ENCODE results near the gene PXDN.
"Not testable (repeated sequence)": the region's sequence is repeated elsewhere in the genome, so short reads cannot be mapped to it uniquely, and the experiment has no call there.

PXDN gene

DNA sequence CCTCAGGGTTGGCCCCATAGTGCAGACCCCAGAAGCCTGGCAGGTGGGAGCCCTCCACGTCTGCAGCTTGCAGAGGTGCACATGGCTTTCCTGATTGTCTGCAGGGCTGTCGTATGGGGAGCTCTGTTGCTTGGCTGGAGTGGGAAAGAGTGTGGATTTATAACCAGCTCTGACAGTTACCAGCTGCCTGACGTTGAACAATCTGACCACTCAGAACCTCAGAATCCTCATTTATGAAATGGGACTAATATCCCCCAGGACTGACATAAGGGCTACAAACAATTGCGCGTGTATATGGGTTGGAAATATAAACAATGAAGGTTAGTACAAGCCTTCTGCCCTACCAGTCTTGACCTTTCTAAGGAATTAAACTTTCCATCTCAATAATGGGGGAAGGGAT is 13.9 kb upstream of the PXDN start:
- H3K4me3 ChIP-seq (ENCODE audit: control insufficient read depth, low read depth, low read length), result no peak overlapping the region
- no peak for DNase-seq (ENCODE audit: low read depth)
- TF ChIP-seq, protein P1, sequence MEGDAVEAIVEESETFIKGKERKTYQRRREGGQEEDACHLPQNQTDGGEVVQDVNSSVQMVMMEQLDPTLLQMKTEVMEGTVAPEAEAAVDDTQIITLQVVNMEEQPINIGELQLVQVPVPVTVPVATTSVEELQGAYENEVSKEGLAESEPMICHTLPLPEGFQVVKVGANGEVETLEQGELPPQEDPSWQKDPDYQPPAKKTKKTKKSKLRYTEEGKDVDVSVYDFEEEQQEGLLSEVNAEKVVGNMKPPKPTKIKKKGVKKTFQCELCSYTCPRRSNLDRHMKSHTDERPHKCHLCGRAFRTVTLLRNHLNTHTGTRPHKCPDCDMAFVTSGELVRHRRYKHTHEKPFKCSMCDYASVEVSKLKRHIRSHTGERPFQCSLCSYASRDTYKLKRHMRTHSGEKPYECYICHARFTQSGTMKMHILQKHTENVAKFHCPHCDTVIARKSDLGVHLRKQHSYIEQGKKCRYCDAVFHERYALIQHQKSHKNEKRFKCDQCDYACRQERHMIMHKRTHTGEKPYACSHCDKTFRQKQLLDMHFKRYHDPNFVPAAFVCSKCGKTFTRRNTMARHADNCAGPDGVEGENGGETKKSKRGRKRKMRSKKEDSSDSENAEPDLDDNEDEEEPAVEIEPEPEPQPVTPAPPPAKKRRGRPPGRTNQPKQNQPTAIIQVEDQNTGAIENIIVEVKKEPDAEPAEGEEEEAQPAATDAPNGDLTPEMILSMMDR (conservative IDR thresholded peaks at IDR 0.05; ENCODE audit: control insufficient read depth, insufficient read depth, low read depth, low read length), result no peak

DNA sequence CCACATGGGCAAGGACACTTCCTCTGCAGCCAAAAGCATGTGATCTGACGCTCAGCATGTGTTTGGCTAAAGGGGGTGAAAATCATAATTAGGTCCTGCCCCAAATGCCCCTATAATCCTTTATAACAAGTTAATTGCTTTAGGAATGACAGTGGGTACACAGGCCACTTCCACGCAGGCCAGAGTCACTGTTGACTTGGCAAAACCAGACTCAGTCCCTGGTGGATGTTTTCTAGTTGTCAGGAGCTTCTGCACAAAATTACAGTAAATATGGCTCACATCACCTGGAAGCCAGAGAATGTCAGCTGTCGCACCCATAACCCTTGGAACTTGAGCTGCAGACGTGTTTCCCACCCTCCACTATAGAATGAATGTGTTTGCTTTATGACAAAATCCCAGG is 13.3 kb upstream of the PXDN start:
- no peak overlapping the region for H3K4me3 ChIP-seq (ENCODE audit: control insufficient read depth, low read depth, low read length)
- DNase-seq (ENCODE audit: low read depth), result no peak
- TF ChIP-seq, protein P1 (conservative IDR thresholded peaks at IDR 0.05; ENCODE audit: control insufficient read depth, insufficient read depth, low read depth, low read length), result no peak

DNA sequence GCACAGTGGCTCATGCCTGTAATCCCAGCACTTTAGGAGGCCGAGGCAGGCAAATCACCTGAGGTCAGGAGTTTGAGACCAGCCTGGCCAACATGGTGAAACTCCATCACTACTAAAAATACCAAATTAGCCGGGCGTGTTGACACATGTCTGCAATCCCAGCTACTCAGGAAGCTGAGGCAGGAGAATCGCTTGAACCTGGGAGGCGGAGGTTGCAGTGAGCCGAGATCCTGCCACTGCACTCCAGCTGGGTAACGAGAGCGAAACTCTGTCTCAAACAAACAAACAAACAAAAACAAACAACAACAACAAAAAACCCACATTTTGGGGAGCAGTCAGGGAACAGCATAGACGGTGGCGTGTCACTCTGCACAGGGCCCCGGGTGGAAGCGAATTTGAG is 12.8 kb upstream of the PXDN start:
- H3K4me3 ChIP-seq (ENCODE audit: control insufficient read depth, low read depth, low read length), result not testable (repeated sequence)

DNA sequence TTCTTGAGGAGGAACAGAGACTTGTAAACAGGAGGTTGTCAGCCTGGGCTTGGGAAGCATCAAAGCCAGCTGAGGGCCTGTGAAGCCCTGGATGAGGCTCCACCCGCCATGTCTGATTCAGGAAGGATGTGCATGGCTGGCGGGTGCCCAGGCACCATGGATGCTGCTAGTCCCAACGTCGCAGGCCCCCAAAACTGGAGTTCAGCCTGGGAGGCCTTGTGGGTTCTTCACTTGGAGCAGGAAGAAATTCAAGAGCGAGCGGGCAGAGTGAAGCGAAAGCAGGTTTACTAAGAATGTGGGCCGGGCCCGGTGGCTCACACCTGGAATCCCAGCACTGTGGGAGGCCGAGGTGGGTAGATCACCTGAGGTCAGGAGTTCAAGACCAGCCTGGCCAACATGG is 12.1 kb upstream of the PXDN start:
- TF ChIP-seq, protein P1 (conservative IDR thresholded peaks at IDR 0.05; ENCODE audit: control insufficient read depth, insufficient read depth, low read depth, low read length), result no peak
- no peak for DNase-seq (ENCODE audit: low read depth)
- no peak overlapping the region for H3K4me3 ChIP-seq (ENCODE audit: control insufficient read depth, low read depth, low read length)

More for the DNA sequence above, 12.8 kb upstream of the PXDN start:
- not testable (repeated sequence) for DNase-seq (ENCODE audit: low read depth)

DNA sequence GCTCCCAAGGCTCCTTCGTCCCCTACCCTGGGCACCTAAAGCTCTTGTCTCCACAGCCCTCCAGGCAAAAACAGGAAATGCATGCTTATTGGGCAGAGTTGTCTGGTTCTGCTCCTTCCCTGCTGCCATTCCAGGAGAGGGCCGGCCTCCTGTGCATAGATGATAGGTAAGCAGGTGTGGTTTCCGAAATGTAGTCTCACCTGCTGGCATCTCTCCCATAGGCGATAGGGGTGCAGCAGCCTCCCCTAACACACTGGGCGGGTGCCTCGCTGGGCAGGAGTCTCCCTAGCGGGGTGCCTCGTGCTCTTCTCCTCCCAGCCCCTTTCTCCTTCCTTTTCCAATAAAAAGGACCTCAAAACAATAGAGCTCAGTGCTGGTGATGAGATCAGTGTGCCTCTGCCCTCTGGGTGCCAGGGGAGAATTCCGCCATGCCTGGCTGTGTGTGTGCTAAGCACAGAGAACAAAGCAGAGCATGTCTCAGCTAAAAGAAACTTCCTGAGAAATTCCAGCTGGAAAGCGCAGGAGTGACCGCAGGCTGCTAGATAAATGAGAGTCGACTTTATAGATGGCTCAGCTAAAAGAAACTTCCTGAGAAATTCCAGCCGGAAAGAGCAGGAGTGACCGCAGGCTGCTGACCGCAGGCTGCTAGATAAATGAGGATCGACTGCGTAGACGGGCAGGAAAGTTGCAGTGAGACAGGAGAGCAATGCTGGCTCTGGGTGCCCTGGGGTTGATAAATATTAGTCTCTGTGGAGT is 11.3 kb upstream of the PXDN start:
- no peak for DNase-seq (ENCODE audit: low read depth)
- no peak overlapping the region for H3K4me3 ChIP-seq (ENCODE audit: control insufficient read depth, low read depth, low read length)
- TF ChIP-seq, protein P1 (conservative IDR thresholded peaks at IDR 0.05; ENCODE audit: control insufficient read depth, insufficient read depth, low read depth, low read length), result no peak

DNA sequence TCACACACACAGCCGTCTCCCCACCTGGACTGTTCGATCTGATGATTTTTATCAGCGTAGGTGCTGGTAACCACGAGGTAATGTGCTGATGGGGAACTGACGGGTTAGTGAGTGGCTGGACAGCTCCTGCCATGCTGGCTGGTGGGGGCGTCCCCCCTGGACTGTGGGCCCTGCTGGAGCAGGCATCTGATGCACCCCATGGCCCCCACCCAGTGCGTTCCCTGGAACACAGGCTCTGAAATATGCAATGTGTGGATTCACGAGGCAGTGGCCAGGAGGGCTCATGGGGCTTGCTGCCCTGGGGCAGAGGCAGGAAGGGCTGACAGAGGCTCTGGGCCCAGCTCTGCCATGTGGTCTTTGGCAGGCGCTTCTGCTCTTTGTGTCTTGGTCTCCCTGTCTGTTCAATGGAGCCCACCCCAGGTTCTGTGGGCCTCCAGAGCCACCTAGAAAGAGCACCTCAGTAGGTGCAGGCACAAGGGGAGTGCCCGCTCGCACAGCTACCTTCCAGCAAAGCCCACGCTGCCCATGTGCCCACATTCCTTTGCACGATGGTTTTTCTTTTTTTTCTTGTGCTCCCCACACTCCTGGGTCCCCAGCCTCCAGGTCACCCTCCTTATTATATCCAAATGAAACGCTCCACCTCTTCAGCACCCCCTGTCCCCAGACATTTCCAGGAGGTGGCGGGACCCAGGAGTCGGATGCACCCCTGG is 10.3 kb upstream of the PXDN start:
- TF ChIP-seq, protein P1 (conservative IDR thresholded peaks at IDR 0.05; ENCODE audit: control insufficient read depth, insufficient read depth, low read depth, low read length), result no peak
- no peak overlapping the region for H3K4me3 ChIP-seq (ENCODE audit: control insufficient read depth, low read depth, low read length)
- no peak for DNase-seq (ENCODE audit: low read depth)

DNA sequence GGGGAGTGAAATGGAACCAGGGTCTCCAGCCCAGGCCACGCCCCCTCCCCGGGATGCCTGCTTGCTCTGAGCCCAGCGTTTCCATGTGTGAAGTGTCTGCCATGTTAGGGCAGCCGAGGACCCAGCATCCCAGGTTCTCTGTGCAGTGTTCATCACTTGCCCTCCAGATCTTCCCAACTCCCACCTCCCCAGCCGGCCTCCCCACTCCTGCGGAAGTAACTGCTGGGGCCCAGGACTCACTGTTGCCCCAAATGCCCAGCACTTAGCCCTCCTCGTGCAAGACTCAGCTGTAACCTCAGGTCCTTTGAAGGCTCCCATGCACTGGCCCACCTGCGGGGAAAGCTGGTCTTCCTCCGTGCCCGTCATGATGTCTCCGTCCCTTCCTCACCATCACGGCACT is 9.7 kb upstream of the PXDN start:
- no peak overlapping the region for H3K4me3 ChIP-seq (ENCODE audit: control insufficient read depth, low read depth, low read length)
- TF ChIP-seq, protein P1 (conservative IDR thresholded peaks at IDR 0.05; ENCODE audit: control insufficient read depth, insufficient read depth, low read depth, low read length), result no peak
- no peak for DNase-seq (ENCODE audit: low read depth)
